Measurements from ENCODE around the gene ADGRV1. TPM values are rescaled to one million over a fixed set of nuclear protein-coding genes. Genes with fewer than 3 reads are reported as not detected.

Gene ADGRV1
- total and polyA plus RNA-seq, 12 donors = 0.03 to 1.4 (median 0.44) TPM; not detected in 6

GRCh38 chr5:90878081-90878480 lies 319.5 kb downstream of the ADGRV1 start:
- intact Hi-C loops (cut with DNase I) = loop anchor here in 2 of 10 donors (10.0 kb wide), 2 partner anchors 507 to 537 kb away; partner anchors contain the start of gene ARRDC3 (in 1 of the 2)
- DNase-seq (peak in 1 of 2 donors; percentile 61), ATAC-seq (peak in 7 of 8 donors; percentile 51 to 95 (median 86))
- Histone ChIP-seq H3K27me3 (no peaks in the 10 kb centered on the region), H3K36me3 (no peaks in the 10 kb centered on the region), H3K4me1 (peaks cover 0 to 33% (median 20%) of the 10 kb centered on the region in 9 donors), H3K9me3 (no peaks in the 10 kb centered on the region), H3K27ac (peak overlapping the region in 8 of 10 donors; percentile 14 to 78 (median 62)), H3K4me3 (no peak overlapping the region)
- no peak for TF ChIP-seq CTCF (IDR thresholded peaks at IDR 0.05)
- 32 to 48% methylated on average over 7 of the region's 7 CpGs for WGBS, 2 donors

GRCh38 chr5:90878549-90879196 lies 320.1 kb downstream of the ADGRV1 start:
- Histone ChIP-seq H3K27me3 (no peaks in the 10 kb centered on the region), H3K36me3 (no peaks in the 10 kb centered on the region), H3K4me1 (peaks cover 0 to 32% (median 20%) of the 10 kb centered on the region in 9 donors), H3K27ac (peak overlapping the region in 8 of 10 donors; percentile 14 to 78 (median 62)), H3K4me3 (no peak overlapping the region), H3K9me3 (no peaks in the 10 kb centered on the region)
- 57 to 60% methylated on average over 3 of the region's 3 CpGs for WGBS, 2 donors
- TF ChIP-seq CTCF (IDR thresholded peaks at IDR 0.05) = no peak
- intact Hi-C loops (cut with DNase I) = loop anchor here in 2 of 10 donors (10.0 kb wide), 2 partner anchors 506 to 536 kb away; partner anchors contain the start of gene ARRDC3 (in 1 of the 2)
- ATAC-seq = peak in 7 of 8 donors; percentile 58 to 91 (median 85)
- peak in 1 of 2 donors; percentile 28 for DNase-seq

DNA sequence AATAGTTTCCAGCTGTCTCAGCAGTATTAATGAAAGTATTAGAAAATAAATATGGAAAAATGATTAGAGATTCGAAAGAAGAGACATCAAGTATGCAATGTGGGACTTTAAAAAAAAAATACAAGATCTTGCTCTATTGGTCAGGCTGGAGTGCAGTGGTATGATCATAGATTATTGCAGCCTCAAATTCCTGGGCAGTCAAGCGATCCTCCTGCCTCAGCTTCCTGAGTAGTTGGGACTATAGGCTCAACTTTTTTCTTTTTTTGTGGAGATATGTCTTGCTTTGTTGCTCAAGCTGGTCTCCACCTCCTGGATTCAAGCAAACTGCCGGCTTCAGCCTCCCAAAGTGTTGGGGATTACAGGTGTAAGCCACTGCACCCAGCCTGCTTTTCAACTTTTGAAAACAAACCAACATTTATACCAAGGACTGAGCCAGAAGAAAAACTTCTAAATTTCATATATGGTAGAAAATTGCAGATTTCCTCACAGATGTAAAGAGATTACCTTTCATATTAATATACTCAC lies 323.1 kb downstream of the ADGRV1 start:
- Histone ChIP-seq H3K4me1 (peaks cover 0 to 29% (median 20%) of the 10 kb centered on the region in 9 donors), H3K36me3 (no peaks in the 10 kb centered on the region), H3K27me3 (no peaks in the 10 kb centered on the region), H3K4me3 (no peak overlapping the region), H3K27ac (no peak overlapping the region), H3K9me3 (no peaks in the 10 kb centered on the region)
- WGBS, 2 donors = 87 to 91% methylated on average over 3 of the region's 3 CpGs
- no peak for TF ChIP-seq CTCF (IDR thresholded peaks at IDR 0.05)
- ATAC-seq = no peak
- DNase-seq = no peak
- intact Hi-C loops (cut with DNase I) = no loop called here

DNA sequence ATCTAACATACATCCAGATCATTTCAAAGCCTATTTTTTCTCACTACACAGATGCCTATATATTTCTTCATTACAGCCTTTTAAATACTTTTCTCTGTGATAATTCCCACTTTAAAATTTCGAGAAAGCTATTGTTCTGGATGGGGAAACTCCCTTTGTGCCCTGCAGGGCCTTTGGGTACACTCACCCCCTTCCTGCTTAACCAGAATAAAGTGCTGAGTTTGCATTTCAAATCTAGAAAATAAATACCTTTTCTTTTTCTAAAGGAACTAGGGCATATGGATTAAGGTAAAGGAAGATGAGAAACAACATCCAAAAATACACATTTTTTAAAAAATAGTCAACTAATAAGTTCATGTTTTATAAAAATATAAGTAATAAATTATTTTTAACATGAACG lies 323.9 kb downstream of the ADGRV1 start:
- H3K9me3 ChIP-seq = no peaks in the 10 kb centered on the region
- intact Hi-C loops (cut with DNase I) = no loop called here
- WGBS, 2 donors = 85 to 89% methylated on average over 2 of the region's 2 CpGs

More for the DNA sequence above, 323.9 kb downstream of the ADGRV1 start:
- H3K27me3 ChIP-seq = no peaks in the 10 kb centered on the region
- no peak for TF ChIP-seq CTCF (IDR thresholded peaks at IDR 0.05)
- H3K27ac ChIP-seq = no peak overlapping the region
- peaks cover 0 to 22% (median 16%) of the 10 kb centered on the region in 9 donors for H3K4me1 ChIP-seq
- no peak overlapping the region for H3K4me3 ChIP-seq
- no peaks in the 10 kb centered on the region for H3K36me3 ChIP-seq
- DNase-seq (no peak), ATAC-seq (no peak)

Measured in heart right ventricle (tissue), 16 donors.